Stomach (tissue), 9 donors: ENCODE data around the gene EIF1AX. TPM values are rescaled to one million over a fixed set of nuclear protein-coding genes. Genes with fewer than 3 reads are reported as not detected.
A peak's percentile ranks its signal among the peaks of the same experiment; 100 is the strongest.

Experiments
- DNase-seq, 2 donors: peaks; one replicate each; pipeline versions ENCODE4 v3.0.0 to v3.0.0-alpha.2; 2013 to 2019
- H3K27ac ChIP-seq, 5 donors: fragments of 200-600 bp in 4 of 5; sonication (generic) in 4 of 5; one replicate each; pipeline ENCODE4 v1.5.1; 2013 to 2019; ENCODE audit warnings: mild to moderate bottlenecking in 1 of 5, moderate library complexity in 1 of 5
- H3K27me3 ChIP-seq, 3 donors: fragments of 200-600 bp; sonication (generic); one replicate each; pipeline ENCODE4 v1.5.1; 2017 to 2019; ENCODE audit warnings: mixed run types in 1 of 3
- H3K36me3 ChIP-seq, 4 donors: fragments of 200-600 bp; sonication (generic); 1 replicate in 3 of 4; 2 replicates in 1 of 4; pipeline ENCODE4 v1.5.1; 2016 to 2019
- H3K4me1 ChIP-seq, 4 donors: fragments of 200-600 bp; sonication (generic); one replicate each; pipeline ENCODE4 v1.5.1; 2016 to 2019
- H3K4me3 ChIP-seq, 4 donors: fragments of 200-600 bp; sonication (generic) in 3 of 4; one replicate each; pipeline ENCODE4 v1.5.1; 2016 to 2019; ENCODE audit warnings: mild to moderate bottlenecking in 1 of 4
- H3K9me3 ChIP-seq, 4 donors: fragments of 200-600 bp; sonication (generic); one replicate each; pipeline ENCODE4 v1.5.1; 2016 to 2019
- CTCF ChIP-seq, 7 experiments: fragments of 450-650 bp in 4 of 7; fragments of 200-600 bp in 3 of 7; sonication (generic) in 3 of 7; IDR thresholded peaks; one replicate each; pipeline ENCODE4 v1.5.1; 2016 to 2019; ENCODE audit warnings: antibody characterized with exemption in 7 of 7, control low read depth in 2 of 7, mild to moderate bottlenecking in 1 of 7
- EP300 ChIP-seq: sonication (generic); formaldehyde crosslinking; IDR thresholded peaks from one replicate; pipeline ENCODE4 v1.6.1; 2017; ENCODE audit warnings: antibody characterized with exemption
- POLR2A ChIP-seq, 4 donors: fragments of 450-650 bp; IDR thresholded peaks; one replicate each; pipeline ENCODE4 v1.6.1; 2016; ENCODE audit warnings: antibody characterized with exemption in 4 of 4, control low read depth in 2 of 4, mild to moderate bottlenecking in 1 of 4, moderate library complexity in 1 of 4
- POLR2AphosphoS5 ChIP-seq, 3 donors: sonication (generic); formaldehyde crosslinking; IDR thresholded peaks; one replicate each; pipeline ENCODE4 v1.6.1; 2016; ENCODE audit warnings: antibody characterized with exemption in 3 of 3
- WGBS, 5 donors: extraction: QIAGEN DNeasy Blood & Tissue Kit in 3 of 5; methylation state at CpG; one replicate each; pipeline versions ENCODE4 v1.1.5 to v1.1.7; 2013 to 2018; 5-methylcytosine and 5-hydroxymethylcytosine counted together
- intact Hi-C: fragments of 100-400 bp; cut with DNase I; formaldehyde crosslinking; loops from one replicate; pipeline ENCODE4 v1.15.1; 2023; ENCODE audit warnings: low total_unique reads
- polyA plus RNA-seq, 3 donors: library from polyadenylated mRNA; stranded (reverse); fragments of 200-250 nt; gene quantifications; one replicate each; pipeline ENCODE4 v1.2.3, GENCODE V29; 2013
- total RNA-seq, 5 donors: library from RNA; depleted of rRNA; stranded (reverse); fragments of >200 nt; gene quantifications; one replicate each; pipeline versions ENCODE4 v1.1.0 to v1.2.3, GENCODE V29; 2014 to 2016
- donor health status: healthy with polysubstance abuse.
- donor health status: Bipolar disorder and iron deficiency.
- donor health status: healthy.

The EIF1AX gene
- total and polyA plus RNA-seq, 8 donors, result 25.0 to 85.2 (median 37.7) TPM

GRCh38 chrX:20118065-20118824 lies 23.4 kb downstream of the EIF1AX start:
- H3K36me3 ChIP-seq, result peaks cover 0 to under 1% (median 0%) of the 10 kb centered on the region in 4 donors
- 18 to 31% (median 28%) methylated on average over 11 to 12 of the region's 12 CpGs for WGBS, 5 donors
- H3K4me1 ChIP-seq, result peaks cover 0 to 26% (median 19%) of the 10 kb centered on the region in 4 donors
- H3K27ac ChIP-seq, result peak overlapping the region in 2 of 5 donors; percentile 2 to 24
- no peak for TF ChIP-seq CTCF (IDR thresholded peaks at IDR 0.05)
- no peak for TF ChIP-seq EP300
- no peak for TF ChIP-seq POLR2A (IDR thresholded peaks at IDR 0.05)
- no peak for TF ChIP-seq POLR2AphosphoS5 (IDR thresholded peaks at IDR 0.05)
- H3K4me3 ChIP-seq, result no peak overlapping the region
- peaks cover 0 to 22% (median 21%) of the 10 kb centered on the region in 3 donors for H3K27me3 ChIP-seq
- DNase-seq, result peak; percentile 44 to 60
- H3K9me3 ChIP-seq, result no peaks in the 10 kb centered on the region
- intact Hi-C loops, result no loop called here

- Histone ChIP-seq H3K4me3 (peak within 1 kb of the TSS; percentile 31 to 47 (median 40)), H3K36me3 (no peaks in the 10 kb centered on the region), H3K4me1 (peaks cover 0 to 26% (median 19%) of the 10 kb centered on the region in 4 donors), H3K27ac (peak within 1 kb of the TSS in 1 of 5 donors; percentile 12), H3K9me3 (no peaks in the 10 kb centered on the region), H3K27me3 (peaks cover 0 to 22% (median 21%) of the 10 kb centered on the region in 3 donors)
- peak in 1 of 2 donors; percentile 47 for DNase-seq
- intact Hi-C loops, result no loop called here
- 19 to 58% (median 27%) methylated on average over 58 to 86 of the region's 91 CpGs for WGBS, 5 donors
- TF ChIP-seq EP300 (no peak), POLR2A (IDR thresholded peaks at IDR 0.05) (no peak), CTCF (IDR thresholded peaks at IDR 0.05) (no peak), POLR2AphosphoS5 (IDR thresholded peaks at IDR 0.05) (no peak)
Observed at GRCh38 chrX:20116577-20117240, 24.9 kb downstream of the EIF1AX start, which contains the start of gene MAP7D2. Gene MAP7D2, minus strand, starts transcription at chrX:20116907. Its CDS starts 28 bp downstream, at chrX:20116879.

- no peaks in the 10 kb centered on the region for H3K36me3 ChIP-seq
- H3K4me1 ChIP-seq, result peaks cover 0 to 26% (median 19%) of the 10 kb centered on the region in 4 donors
- peaks cover 0 to 22% (median 21%) of the 10 kb centered on the region in 3 donors for H3K27me3 ChIP-seq
- intact Hi-C loops, result no loop called here
- no peak for DNase-seq
- 9 to 50% (median 32%) methylated on average over 5 to 47 of the region's 47 CpGs for WGBS, 5 donors
- no peaks in the 10 kb centered on the region for H3K9me3 ChIP-seq
- peak overlapping the region; percentile 31 to 47 (median 40) for H3K4me3 ChIP-seq
- peak overlapping the region in 1 of 5 donors; percentile 12 for H3K27ac ChIP-seq
- TF ChIP-seq POLR2AphosphoS5 (IDR thresholded peaks at IDR 0.05) (no peak), CTCF (IDR thresholded peaks at IDR 0.05) (no peak), EP300 (no peak), POLR2A (IDR thresholded peaks at IDR 0.05) (no peak)
Observed at GRCh38 chrX:20116087-20116576, 25.5 kb downstream of the EIF1AX start.

DNA sequence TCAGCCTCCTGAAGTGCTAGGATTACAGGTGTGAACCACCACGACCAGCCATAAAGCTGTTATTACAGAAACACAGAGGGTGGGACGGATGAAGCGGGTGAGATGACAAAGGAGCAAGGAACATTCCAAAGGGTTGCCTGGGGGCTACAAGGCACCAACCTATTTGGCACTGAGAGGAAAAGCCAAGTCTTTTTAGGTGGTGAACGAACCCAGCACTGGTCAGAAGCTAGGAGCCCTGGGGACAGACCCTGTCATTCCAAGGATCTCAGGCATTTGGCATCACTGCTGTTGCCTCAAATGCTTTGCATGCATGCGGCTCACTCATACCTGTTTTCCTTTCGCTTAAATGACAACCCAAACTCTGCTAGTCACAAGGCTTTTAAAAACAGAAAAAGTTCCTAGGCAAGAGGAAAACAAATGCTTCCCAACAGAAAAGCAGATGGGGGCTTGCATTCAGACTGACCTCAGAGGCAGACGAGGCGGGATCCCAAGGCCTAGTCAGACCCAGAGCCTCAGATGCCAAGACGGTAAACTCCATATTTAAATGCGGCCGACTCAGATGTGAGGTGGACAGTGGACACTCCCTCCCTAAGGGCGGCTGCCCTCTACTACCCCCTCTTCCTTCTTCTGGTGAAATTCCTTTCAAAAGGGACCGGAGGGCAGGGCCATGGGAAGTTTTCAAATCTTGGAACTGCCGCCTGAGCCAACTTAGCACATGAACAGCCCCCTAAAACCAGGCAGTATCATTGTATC lies 29.4 kb downstream of the EIF1AX start:
- TF ChIP-seq POLR2AphosphoS5 (IDR thresholded peaks at IDR 0.05) (no peak), CTCF (IDR thresholded peaks at IDR 0.05) (no peak), EP300 (no peak), POLR2A (IDR thresholded peaks at IDR 0.05) (no peak)
- intact Hi-C loops, result no loop called here
- no peak for DNase-seq
- Histone ChIP-seq H3K27ac (no peak overlapping the region), H3K4me3 (no peak overlapping the region), H3K4me1 (peaks cover 0 to 14% (median 12%) of the 10 kb centered on the region in 4 donors), H3K9me3 (no peaks in the 10 kb centered on the region), H3K36me3 (no peaks in the 10 kb centered on the region), H3K27me3 (peaks cover 0 to 15% (median 15%) of the 10 kb centered on the region in 3 donors)
- 90 to 95% (median 92%) methylated on average over 12 to 14 of the region's 14 CpGs for WGBS, 5 donors
